ENCODE data around the gene AVPI1. TPM values are rescaled to one million over a fixed set of nuclear protein-coding genes. Genes with fewer than 3 reads are reported as not detected.

Gene AVPI1
- total and polyA plus RNA-seq, 2 of the 13 experiments (the other 11 are each of a cell fraction or from before 2014, with no cell fraction given) = 39.8 to 61.2 TPM

DNA sequence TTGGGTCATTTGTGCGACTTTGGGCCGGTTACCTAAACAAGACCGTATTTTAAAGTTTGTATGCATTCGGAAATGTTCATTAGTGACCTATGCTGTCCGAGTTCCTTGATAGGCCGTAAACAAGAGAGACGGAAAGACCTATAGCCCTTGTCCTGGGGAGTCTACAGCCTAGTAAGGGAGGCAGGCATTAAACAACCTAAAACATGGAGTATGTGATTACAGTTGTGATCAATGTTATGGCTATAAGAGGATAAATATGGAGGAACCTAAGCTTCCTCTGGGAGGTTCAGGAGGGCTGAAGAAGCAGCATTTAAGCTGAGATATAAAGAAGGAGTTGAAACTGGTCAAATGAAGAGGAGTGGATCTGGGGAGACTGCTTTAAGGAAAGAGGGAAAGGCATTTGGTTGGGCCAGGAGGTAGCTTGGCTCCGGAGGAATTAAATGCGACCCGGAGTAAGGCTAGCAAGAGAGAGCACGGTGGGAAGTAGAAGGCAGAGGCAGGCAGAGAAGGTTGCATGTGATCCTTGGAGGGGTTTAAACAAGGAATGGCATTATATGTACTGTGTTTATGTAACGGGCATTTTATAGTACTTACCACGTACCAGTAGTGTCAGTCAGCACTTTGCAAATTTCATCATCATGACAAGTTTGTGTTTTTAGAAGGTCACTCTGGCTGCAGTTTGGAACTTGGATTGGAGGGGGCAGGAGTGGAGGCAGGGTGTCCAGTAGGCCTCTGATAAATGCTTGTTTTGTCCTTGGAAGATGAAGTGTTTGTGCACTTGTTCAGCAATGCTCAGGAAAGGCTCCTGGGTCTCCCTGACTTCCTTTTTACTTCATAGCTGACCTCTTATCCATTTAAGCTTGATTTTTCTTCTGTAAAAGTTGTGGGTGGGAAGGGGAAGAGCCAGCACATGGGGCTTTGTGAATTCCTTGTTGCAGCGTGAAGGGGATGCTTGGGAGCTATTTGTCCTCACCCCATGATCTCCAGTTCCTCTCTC is 1.0 kb upstream of the AVPI1 start (continued):
- TF ChIP-seq NR2F6 (IDR thresholded peaks at IDR 0.05) = no peak
- peak; percentile 34; the same call in 1 of the 2 replicates for TF ChIP-seq NR2F6 (CRISPR knock-in tag; IDR thresholded peaks at IDR 0.05)
- TF ChIP-seq, protein P1, sequence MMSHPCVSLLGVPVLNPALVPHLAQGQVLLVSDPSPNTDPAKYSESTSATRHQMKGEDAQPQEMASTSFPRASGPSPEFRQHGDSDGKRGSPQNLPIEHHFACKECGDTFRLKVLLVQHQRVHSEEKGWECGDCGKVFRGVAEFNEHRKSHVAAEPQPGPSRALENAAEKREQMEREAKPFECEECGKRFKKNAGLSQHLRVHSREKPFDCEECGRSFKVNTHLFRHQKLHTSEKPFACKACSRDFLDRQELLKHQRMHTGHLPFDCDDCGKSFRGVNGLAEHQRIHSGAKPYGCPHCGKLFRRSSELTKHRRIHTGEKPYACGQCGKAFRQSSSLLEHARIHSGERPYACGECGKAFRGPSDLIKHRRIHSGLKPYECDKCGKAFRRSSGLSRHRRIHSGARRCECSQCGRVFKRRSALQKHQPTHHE (CRISPR knock-in tag; IDR thresholded peaks at IDR 0.05; ENCODE audit: borderline replicate concordance) = peak; percentile 9; the same call in 1 of the 2 replicates
- 0 out of 2 replicates have a peak, but pooled peaks have one; percentile 5 for TF ChIP-seq ZNF614 (CRISPR knock-in tag; IDR thresholded peaks at IDR 0.05; ENCODE audit: borderline replicate concordance)
- TF ChIP-seq FOXP1 (IDR thresholded peaks at IDR 0.05) = no peak
- peak; percentile 44; the same call in 1 of the 2 replicates for TF ChIP-seq FOXP1 (CRISPR knock-in tag; IDR thresholded peaks at IDR 0.05)
- TF ChIP-seq DPF2 (CRISPR knock-in tag; IDR thresholded peaks at IDR 0.05; ENCODE audit: borderline replicate concordance, low read depth) = no peak
- TF ChIP-seq, protein P2, sequence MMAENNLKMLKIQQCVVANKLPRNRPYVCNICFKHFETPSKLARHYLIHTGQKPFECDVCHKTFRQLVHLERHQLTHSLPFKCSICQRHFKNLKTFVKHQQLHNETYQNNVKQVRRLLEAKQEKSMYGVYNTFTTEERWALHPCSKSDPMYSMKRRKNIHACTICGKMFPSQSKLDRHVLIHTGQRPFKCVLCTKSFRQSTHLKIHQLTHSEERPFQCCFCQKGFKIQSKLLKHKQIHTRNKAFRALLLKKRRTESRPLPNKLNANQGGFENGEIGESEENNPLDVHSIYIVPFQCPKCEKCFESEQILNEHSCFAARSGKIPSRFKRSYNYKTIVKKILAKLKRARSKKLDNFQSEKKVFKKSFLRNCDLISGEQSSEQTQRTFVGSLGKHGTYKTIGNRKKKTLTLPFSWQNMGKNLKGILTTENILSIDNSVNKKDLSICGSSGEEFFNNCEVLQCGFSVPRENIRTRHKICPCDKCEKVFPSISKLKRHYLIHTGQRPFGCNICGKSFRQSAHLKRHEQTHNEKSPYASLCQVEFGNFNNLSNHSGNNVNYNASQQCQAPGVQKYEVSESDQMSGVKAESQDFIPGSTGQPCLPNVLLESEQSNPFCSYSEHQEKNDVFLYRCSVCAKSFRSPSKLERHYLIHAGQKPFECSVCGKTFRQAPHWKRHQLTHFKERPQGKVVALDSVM (CRISPR knock-in tag; IDR thresholded peaks at IDR 0.05) = 0 out of 2 replicates have a peak, but pooled peaks have one; percentile 11
- TF ChIP-seq, protein P3, sequence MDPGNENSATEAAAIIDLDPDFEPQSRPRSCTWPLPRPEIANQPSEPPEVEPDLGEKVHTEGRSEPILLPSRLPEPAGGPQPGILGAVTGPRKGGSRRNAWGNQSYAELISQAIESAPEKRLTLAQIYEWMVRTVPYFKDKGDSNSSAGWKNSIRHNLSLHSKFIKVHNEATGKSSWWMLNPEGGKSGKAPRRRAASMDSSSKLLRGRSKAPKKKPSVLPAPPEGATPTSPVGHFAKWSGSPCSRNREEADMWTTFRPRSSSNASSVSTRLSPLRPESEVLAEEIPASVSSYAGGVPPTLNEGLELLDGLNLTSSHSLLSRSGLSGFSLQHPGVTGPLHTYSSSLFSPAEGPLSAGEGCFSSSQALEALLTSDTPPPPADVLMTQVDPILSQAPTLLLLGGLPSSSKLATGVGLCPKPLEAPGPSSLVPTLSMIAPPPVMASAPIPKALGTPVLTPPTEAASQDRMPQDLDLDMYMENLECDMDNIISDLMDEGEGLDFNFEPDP (CRISPR knock-in tag; conservative IDR thresholded peaks at IDR 0.05) = 0 out of 2 replicates have a peak, but pooled peaks have one; percentile 61
- TF ChIP-seq, protein P4, sequence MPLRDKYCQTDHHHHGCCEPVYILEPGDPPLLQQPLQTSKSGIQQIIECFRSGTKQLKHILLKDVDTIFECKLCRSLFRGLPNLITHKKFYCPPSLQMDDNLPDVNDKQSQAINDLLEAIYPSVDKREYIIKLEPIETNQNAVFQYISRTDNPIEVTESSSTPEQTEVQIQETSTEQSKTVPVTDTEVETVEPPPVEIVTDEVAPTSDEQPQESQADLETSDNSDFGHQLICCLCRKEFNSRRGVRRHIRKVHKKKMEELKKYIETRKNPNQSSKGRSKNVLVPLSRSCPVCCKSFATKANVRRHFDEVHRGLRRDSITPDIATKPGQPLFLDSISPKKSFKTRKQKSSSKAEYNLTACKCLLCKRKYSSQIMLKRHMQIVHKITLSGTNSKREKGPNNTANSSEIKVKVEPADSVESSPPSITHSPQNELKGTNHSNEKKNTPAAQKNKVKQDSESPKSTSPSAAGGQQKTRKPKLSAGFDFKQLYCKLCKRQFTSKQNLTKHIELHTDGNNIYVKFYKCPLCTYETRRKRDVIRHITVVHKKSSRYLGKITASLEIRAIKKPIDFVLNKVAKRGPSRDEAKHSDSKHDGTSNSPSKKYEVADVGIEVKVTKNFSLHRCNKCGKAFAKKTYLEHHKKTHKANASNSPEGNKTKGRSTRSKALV (CRISPR knock-in tag; IDR thresholded peaks at IDR 0.05) = peak; percentile 1; the same call in 1 of the 2 replicates
- no peak for TF ChIP-seq ZNF773 (CRISPR knock-in tag; IDR thresholded peaks at IDR 0.05; ENCODE audit: borderline replicate concordance)
- TF ChIP-seq, protein P5, sequence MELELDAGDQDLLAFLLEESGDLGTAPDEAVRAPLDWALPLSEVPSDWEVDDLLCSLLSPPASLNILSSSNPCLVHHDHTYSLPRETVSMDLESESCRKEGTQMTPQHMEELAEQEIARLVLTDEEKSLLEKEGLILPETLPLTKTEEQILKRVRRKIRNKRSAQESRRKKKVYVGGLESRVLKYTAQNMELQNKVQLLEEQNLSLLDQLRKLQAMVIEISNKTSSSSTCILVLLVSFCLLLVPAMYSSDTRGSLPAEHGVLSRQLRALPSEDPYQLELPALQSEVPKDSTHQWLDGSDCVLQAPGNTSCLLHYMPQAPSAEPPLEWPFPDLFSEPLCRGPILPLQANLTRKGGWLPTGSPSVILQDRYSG (CRISPR knock-in tag; IDR thresholded peaks at IDR 0.05) = peak; percentile 13; the same call in 1 of the 2 replicates
- TF ChIP-seq, protein P6, sequence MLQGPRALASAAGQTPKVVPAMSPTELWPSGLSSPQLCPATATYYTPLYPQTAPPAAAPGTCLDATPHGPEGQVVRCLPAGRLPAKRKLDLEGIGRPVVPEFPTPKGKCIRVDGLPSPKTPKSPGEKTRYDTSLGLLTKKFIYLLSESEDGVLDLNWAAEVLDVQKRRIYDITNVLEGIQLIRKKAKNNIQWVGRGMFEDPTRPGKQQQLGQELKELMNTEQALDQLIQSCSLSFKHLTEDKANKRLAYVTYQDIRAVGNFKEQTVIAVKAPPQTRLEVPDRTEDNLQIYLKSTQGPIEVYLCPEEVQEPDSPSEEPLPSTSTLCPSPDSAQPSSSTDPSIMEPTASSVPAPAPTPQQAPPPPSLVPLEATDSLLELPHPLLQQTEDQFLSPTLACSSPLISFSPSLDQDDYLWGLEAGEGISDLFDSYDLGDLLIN (CRISPR knock-in tag; IDR thresholded peaks at IDR 0.05; ENCODE audit: borderline replicate concordance) = no peak
- peak; percentile 74 for TF ChIP-seq MAFF (IDR thresholded peaks at IDR 0.05; ENCODE audit: low read depth, low read length)
- peak; percentile 51 to 60; a peak in 3 of 4 replicates for TF ChIP-seq MAFK (conservative IDR thresholded peaks at IDR 0.05 in 1 of 2, IDR thresholded peaks at IDR 0.05 in 1 of 2; ENCODE audit: low read length in 2 of 2)

Measured in HepG2 (cell line).